GM12874 (cell line): ENCODE data around the gene RELN.

Experiments
- TF ChIP-seq, protein P1 (sequence below): IDR thresholded peaks from 2 replicates; pipeline ENCODE4 v1.5.1; 2011; ENCODE audit warnings: low read depth, mild to moderate bottlenecking, control low read depth, low read length, moderate library complexity; ENCODE audit not compliant: insufficient read depth

The RELN gene

GRCh38 chr7:104023100-104023499, 33.6 kb upstream of the RELN start:
- TF ChIP-seq, protein P1, sequence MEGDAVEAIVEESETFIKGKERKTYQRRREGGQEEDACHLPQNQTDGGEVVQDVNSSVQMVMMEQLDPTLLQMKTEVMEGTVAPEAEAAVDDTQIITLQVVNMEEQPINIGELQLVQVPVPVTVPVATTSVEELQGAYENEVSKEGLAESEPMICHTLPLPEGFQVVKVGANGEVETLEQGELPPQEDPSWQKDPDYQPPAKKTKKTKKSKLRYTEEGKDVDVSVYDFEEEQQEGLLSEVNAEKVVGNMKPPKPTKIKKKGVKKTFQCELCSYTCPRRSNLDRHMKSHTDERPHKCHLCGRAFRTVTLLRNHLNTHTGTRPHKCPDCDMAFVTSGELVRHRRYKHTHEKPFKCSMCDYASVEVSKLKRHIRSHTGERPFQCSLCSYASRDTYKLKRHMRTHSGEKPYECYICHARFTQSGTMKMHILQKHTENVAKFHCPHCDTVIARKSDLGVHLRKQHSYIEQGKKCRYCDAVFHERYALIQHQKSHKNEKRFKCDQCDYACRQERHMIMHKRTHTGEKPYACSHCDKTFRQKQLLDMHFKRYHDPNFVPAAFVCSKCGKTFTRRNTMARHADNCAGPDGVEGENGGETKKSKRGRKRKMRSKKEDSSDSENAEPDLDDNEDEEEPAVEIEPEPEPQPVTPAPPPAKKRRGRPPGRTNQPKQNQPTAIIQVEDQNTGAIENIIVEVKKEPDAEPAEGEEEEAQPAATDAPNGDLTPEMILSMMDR: no peak

GRCh38 chr7:104018425-104018824, 29.0 kb upstream of the RELN start:
- TF ChIP-seq, protein P1: no peak

GRCh38 chr7:104017001-104017400, 27.5 kb upstream of the RELN start:
- TF ChIP-seq, protein P1: no peak

GRCh38 chr7:104012835-104013234, 23.4 kb upstream of the RELN start:
- TF ChIP-seq, protein P1: no peak

DNA sequence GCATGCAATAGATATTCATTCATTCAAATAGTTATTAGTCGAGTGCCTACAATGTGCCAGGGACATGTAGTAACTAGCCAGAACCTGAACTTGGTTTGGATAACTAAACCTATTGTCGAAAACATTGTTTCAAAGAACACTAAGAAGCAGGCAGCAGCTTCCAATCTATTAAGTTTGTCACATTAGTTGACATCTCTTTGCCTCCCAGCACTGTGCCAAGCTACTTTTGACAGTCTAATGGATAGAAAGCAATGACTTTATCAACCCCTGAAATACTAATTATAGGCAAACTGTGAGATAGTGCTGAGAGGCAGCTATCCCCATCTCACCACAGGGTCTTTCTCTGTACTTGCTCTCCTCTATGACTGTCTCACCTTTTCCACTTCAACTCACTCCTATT, 22.4 kb upstream of the RELN start:
- TF ChIP-seq, protein P1: no peak

DNA sequence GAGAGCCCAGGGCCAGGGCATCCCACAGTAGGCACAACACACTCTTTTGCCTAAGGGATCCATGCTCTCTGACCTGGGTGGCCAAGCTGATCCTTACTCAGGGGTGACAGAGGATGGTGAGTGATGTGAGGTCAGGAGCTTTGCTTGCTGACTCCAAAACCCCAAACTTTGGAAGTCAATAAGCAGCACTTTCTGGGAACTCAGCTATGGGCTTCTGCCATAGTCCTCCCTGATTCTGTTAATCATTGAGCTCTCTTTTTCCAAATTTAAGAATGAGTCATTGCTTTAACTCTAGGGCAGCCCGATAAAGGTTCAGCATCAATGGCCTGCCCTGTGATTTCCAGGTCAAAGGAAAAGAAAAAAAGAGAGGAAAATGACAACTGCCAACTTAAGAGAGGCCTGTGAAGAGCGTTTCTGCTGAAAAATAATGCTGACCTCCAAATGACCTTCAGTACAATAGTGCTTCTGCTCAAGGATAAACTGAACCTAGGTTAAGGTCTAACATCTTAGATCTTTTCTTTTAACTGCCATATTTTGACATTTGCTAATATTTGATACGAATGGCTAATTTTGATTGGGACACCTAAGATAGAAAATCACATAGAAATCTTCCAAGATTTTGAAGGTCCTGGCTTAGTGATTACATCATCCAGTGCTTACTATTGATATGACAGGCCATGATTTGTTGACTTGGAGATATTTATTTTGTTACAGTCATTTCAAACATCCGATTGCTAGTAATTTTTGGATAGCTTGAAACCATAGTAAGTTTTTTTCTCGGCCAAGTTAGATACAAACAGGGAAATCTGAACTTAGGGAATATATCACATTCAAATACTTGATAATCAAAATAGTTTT, 20.8 kb upstream of the RELN start:
- TF ChIP-seq, protein P1: no peak

DNA sequence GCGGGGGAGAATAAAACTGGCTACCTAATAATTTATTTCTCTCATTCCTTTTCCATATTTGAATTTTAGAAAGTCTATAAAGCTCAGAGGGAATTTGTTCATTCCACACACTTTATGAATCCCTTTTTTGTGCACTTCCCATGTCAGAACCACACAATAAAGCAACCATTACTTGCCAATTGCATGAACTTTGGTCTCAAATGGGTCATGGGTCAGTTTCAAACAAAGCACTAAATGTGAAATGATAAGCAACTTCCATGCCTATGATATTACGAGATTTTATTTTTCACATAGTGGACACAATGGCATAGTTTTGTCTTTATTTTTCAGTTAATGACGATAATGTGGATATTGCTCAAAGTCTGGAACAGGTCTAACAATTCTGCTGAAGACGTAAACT, 18.6 kb upstream of the RELN start:
- TF ChIP-seq, protein P1: no peak

- TF ChIP-seq, protein P1: no peak
Observed at GRCh38 chr7:104007614-104008013, 18.2 kb upstream of the RELN start.
